GM12864 (cell line): ENCODE data around the gene RASEF.

Experiments used
- DNase-seq: peaks from one replicate; pipeline ENCODE4 v3.0.0-alpha.2; 2011; ENCODE audit warnings: low read depth
- H3K4me3 ChIP-seq: 2 replicates; pipeline ENCODE4 v1.5.1; 2011; ENCODE audit warnings: mild to moderate bottlenecking, low read depth, low read length, control low read depth
- TF ChIP-seq, protein P1 (sequence below): IDR thresholded peaks from 2 replicates; pipeline ENCODE4 v1.5.1; 2011; ENCODE audit warnings: low read depth, mild to moderate bottlenecking, moderate library complexity, low read length, control low read depth, inconsistent platforms; ENCODE audit errors: missing control alignments

The RASEF gene

DNA sequence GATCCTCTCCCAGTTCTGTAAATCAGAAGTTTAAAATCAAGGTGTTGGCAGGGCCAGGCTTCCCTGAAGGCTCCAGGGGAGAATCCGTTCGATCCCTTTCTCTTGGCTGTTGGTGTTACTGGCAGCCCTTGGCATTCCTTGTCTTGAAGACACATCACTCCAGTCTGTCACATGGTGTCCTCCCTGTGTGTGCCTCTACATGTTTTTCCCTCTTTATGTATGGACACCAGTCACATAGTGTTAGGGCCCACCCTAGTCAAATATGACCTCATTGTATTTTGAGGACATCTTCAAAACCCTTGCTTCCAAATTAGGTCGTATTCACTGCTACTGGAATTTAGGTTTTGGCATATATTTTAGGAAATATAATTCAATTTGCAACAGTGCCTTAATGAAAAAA lies 94.6 kb downstream of the RASEF start:
- TF ChIP-seq, protein P1, sequence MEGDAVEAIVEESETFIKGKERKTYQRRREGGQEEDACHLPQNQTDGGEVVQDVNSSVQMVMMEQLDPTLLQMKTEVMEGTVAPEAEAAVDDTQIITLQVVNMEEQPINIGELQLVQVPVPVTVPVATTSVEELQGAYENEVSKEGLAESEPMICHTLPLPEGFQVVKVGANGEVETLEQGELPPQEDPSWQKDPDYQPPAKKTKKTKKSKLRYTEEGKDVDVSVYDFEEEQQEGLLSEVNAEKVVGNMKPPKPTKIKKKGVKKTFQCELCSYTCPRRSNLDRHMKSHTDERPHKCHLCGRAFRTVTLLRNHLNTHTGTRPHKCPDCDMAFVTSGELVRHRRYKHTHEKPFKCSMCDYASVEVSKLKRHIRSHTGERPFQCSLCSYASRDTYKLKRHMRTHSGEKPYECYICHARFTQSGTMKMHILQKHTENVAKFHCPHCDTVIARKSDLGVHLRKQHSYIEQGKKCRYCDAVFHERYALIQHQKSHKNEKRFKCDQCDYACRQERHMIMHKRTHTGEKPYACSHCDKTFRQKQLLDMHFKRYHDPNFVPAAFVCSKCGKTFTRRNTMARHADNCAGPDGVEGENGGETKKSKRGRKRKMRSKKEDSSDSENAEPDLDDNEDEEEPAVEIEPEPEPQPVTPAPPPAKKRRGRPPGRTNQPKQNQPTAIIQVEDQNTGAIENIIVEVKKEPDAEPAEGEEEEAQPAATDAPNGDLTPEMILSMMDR, result no peak
- DNase-seq, result no peak
- no peak overlapping the region for H3K4me3 ChIP-seq

DNA sequence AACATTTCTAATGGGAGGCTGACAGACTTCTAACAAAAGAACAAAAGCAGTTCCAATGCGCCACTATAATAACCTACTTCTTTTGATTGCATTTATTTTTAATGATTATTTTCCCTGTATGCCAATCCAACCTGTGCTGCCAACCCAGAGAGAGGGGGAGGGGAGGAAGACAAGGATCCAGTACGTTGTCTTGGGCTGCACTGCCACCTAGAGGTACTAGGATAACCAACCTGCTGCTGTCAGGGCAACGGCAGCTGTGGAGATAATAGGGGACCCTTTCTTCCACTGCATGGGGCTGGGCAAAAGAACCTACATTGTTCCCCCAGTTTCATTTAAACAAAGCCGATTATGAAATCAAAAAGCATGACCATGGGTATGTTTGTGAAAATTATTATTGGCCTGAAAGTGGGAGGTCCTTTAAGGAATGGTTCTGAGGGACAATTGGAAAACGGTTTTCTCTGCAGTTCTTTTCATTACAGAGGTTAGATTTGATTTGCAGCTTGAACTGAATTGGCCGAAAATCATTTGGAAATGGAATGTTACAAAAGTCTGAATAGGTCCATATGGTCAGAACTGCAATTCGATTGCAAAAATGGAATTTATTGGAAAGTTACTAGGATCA lies 101.3 kb downstream of the RASEF start:
- H3K4me3 ChIP-seq, result no peak overlapping the region
- TF ChIP-seq, protein P1, result peak; percentile 85
- peak; percentile 24 for DNase-seq

DNA sequence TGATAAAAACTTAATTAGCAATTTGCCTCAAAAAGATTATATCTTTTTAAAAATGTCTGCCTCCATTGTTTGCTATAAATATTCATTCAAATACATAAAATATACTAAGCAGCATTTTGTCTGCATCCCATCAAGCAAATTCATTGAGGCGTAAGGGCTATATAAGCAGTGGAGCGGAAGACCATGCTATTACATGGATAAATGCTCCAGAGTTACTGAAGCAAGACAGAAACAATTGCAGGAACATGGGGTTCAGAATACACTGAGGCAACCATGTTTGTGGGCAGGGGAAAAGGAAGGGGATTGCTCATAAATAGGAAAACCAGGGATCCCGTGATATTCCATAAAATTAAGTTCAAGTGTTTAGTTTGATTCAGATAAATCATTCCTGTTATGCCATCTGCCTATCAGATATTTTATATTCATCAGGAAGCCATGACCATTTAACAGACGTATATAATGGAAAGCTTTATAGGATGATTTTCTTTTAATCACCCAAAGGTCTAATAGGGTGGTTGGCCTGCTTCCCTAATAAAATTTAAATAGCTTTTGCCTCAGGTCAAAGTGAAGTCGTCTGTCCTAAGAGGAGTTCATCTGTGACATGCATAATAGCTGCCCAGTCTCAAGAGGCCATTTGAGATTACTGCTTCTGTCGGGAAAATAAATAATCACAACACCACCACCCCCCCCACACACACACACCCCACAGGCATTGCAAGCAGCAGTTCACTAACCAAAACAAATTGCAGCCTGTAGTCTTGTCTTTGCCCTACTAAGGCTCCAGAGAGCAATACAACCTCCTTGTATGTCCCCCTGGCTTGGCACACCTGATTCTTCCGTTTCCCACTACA lies 105.2 kb downstream of the RASEF start:
- TF ChIP-seq, protein P1, result no peak
- H3K4me3 ChIP-seq, result no peak overlapping the region
- no peak for DNase-seq

DNA sequence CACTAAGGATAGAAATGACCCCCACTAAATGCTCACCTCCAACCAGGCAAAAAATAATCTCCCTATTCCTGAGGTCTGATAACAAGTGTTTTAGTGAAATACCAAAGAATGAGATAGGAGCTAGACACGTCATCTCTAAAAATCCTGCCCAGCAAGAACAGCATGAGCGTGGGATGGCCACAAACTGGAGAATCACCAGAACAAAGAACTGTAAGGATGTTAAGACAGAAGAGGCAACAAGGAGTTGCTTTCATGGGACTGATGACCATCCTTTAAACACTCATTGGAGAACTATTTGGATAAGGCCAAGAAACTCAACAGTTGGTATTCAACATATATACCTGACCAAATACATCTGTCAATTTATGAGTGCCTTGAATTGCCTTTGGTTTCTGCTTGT lies 113.7 kb downstream of the RASEF start:
- no peak for DNase-seq
- TF ChIP-seq, protein P1, result no peak
- no peak overlapping the region for H3K4me3 ChIP-seq

DNA sequence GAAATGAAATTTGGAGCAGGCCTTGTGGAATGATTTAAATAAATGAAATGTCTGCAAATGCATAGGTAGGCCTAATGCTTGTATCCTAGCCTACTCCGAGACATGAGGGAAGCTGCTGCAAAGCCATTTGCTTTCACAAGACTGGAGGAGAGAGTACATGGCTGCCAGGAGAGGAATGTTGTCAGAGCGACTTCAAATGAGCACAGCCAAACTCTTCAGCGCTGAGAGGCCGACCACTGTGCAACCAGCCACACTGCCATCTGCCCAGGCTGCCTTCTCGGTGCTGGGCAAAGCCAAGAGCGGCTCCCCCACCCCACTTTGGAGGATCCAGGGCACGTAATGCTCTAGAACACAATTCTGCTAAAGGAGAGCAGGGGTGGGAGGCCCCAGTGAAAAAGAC lies 122.6 kb downstream of the RASEF start:
- no peak for DNase-seq
- TF ChIP-seq, protein P1, result no peak
- H3K4me3 ChIP-seq, result no peak overlapping the region

DNA sequence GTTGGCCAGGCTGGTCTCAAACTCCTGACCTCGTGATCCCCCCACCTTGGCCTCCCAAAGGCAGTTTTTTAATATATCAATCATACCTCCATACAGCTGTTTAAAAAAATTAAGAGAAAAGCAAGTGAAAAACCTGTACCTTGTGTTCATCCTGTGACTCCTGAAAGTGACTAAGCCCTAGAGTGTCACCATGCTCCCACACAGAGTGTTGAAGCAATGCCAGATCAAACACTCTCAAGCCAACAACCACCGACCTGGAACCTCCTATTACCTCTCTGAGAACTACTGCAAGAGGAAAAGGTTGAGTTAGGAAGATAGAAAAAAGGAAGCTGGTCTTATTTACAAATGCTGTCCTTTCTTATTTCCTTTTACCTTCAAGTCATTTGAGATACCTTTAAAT lies 123.5 kb downstream of the RASEF start:
- DNase-seq, result no peak
- TF ChIP-seq, protein P1, result no peak
- H3K4me3 ChIP-seq, result no peak overlapping the region
